T-helper 9 cell (primary cell): ENCODE measurements around the gene MIPOL1.
"Not testable (repeated sequence)": the region's sequence is repeated elsewhere in the genome, so short reads cannot be mapped to it uniquely, and the experiment has no call there.

Source experiments
- DNase-seq: peaks from one replicate; pipeline ENCODE4 v3.0.0-alpha.2; 2020

The MIPOL1 gene

GRCh38 chr14:37187840-37188577 is 9.7 kb upstream of the MIPOL1 start:
- not testable (repeated sequence) for DNase-seq

DNA sequence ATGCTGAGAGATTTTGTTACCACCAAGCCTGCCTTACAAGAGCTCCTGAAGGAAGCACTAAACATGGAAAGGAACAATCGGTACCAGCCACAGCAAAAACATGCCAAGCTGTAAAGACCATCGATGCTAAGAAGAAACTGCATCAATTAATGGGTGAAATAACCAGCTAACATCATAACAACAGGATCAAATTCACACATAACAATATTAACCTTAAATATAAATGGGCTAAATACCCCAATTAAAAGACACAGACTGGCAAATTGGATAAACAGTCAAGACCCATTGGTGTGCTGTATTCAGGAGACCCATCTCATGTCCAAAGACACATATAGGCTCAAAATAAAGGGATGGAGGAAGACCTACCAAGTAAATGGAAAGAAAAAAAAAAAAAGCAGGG is 8.0 kb upstream of the MIPOL1 start:
- DNase-seq: not testable (repeated sequence)

DNA sequence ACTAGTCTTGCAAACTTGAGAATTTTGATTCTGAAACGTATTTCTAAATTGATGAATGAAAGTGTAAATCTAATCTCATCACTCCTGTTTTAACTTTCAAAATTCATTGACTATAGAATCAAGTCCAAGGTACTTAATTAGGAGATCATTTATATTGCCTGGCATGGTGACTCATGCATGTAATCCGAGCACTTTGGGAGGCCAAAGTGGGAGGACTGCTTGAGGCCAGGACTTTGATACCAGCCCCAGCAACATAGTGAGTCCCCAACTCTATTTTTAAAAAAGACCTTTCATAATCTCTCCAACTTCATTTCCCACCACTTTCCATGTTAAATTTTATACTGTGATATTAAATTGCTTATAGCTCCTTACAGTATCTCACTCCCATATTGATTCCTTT is 3.0 kb upstream of the MIPOL1 start:
- no peak for DNase-seq

DNA sequence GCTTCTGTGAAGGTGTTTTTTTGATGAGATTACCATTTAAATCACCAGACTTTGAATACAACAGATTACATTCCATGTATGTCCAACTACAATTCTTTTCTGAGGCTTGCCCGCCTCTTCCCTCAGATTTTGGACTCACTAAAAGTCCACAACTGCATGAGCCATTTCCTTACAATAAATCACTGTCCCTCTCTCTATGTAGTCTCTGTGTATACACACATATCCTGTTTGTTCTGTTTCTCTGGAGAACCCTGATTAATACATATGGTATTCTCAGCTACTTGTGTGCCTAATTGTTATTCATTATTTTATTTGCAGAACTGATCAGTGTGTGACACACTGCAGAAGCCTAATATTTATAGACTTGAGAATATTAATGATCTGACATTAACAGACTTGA is 2.4 kb upstream of the MIPOL1 start:
- DNase-seq: no peak

GRCh38 chr14:37196604-37197420 is 925 bp upstream of the MIPOL1 start:
- DNase-seq: no peak

- DNase-seq: no peak
These were observed 499 bp downstream of the MIPOL1 start for GRCh38 chr14:37198273-37198598.

GRCh38 chr14:37198907-37199306 is 1.2 kb downstream of the MIPOL1 start:
- DNase-seq: no peak

DNA sequence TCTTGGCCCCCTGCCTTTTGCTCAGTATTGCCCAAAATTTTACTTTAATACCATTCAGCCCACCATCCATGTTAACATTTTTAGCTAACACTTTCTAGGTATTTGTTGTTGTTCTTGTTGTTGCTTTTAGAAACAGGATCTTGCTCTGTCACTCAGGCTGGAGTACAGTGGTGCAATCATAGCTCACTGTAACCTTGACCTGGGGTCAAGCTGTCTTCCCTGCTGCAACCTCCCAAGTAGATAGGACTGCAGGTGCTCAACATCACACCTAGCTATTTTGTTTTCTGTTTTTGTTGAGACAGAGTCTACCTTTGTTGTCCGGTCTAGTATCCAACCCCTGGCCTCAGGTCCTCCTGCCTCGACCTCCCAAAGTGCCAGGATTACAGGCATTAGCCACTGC is 4.0 kb downstream of the MIPOL1 start:
- no peak for DNase-seq

DNA sequence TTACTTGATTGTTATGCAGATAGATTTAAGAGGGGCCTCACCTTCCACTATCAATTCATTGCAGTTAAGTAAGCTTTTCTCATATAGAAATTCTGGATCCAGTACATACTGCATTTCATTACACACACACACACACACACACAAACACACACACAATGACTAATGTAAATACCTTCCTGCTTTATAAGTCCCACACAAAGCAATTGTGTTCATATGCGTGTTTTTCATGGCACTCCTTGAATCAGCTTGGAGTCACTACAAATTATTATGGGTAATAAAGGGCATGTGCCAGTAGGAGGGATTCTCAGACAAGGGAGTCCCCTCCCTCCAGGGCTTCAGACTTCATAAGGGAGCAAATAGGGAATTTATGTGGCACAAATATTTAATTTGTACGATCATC is 4.5 kb downstream of the MIPOL1 start:
- DNase-seq: no peak

DNA sequence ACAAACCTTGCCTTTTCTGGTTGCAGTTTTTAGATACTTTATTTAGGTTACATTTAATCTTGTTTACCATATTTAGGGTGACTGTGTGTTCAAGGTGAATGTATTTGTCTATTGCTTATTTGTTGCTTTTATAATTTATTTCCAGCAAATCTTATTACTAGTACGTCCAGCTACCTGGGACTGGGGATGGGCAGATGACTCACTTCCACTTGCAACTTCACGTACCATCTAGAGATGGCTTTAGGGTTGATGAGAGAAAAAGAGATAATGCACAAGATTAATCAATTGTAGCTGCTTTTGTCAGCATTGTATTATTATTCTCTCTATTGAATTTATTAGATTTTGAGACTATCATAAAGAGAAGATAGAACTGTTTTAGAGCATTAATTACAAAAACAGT is 5.1 kb downstream of the MIPOL1 start:
- DNase-seq: no peak

DNA sequence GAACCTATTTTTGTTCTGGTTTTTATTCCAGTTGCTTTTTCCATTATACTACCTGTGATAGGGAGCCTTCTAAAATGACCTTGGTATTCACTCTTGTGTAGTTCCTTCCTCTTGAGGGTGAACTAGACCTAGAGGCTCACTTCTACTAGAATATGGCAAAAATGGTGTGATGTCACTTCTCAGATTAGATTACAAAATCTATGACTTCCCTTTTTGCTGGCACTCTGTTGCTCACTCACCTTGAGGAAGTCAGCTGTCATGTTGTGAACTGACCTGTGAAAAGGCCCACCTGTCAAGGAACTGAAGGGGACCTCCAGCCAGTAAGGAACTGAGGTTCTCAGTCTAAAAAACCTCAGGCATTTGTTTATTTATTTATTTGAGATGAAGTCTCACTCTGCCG is 5.7 kb downstream of the MIPOL1 start:
- no peak for DNase-seq

DNA sequence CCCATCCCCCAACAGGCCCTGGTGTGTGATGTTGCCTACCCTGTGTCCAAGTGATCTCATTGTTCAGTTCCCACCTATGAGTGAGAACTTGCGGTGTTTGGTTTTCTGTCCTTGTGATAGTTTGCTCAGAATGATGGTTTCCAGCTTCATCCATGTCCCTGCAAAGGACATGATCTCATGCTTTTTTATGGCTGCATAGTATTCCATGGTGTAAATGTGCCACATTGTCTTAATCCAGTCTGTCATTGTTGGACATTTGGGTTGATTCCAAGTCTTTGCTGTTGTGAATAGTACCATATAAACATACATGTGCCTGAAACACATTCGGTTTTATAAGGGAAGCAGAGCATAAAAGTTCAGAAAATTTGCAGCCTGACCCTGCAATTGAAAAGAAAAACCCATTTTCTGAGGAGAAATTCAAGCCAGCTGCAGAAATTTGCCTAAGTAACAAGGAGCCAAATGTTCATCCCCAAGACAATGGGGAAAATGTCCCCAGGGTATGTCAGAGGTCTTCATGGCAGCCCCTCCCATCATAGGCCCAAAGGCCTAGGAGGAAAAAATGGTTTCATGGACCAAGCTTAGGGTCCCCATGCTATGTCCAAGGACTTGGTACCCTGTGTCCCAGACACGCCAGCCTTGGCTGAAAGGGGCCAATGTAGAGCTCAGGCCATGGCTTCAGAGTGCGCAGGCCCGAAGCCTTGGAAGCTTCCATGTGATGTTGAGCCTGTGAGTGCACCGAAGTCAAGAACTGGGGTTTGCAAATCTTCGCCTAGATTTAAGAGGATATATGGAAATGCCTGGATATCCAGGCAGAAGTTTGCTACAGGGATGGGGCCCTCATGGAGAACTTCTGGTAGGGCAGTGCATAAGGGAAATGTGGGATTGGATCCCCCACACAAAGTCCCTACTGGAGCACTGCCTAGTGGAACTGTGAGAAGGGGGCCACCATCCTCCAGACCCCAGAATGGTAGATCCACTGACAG is 8.2 kb downstream of the MIPOL1 start:
- not testable (repeated sequence) for DNase-seq

DNA sequence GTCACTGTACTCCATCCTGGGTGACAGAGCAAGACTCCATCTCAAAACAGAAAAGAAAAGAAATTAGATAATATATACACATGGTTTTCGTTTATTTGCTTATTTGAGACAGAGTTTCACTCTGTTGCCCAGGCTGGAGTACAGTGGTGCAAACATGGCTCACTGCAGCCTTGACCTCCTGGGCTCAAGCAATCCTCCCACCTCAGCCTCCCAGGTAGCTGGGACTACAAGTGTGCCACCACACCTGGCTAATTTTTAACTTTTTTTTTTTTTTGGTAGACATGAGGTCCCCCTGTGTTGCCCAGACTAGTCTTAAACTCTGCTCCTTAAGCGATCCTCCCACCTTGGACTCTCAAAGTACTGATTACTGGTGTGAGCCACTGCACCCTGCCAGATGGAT is 11.9 kb downstream of the MIPOL1 start:
- not testable (repeated sequence) for DNase-seq

DNA sequence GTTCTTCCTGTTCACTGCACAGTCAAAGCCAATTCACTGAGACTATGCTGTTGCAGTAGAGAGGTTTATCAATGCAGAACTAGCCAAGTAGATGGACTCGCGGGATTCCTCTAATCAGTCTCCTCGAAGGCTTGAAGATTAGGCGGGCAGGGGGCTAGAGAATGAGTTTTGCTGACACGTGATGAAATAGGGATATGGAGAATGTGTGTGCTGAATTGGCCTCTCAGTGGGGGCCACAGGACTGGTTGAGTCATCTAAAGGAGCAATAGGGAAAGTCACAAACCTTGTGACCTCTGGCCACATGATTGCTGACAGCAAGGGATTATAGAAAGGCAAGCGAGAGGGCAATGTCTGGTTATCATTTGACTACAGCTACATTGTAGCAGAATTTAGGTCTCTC is 12.7 kb downstream of the MIPOL1 start:
- no peak for DNase-seq

DNA sequence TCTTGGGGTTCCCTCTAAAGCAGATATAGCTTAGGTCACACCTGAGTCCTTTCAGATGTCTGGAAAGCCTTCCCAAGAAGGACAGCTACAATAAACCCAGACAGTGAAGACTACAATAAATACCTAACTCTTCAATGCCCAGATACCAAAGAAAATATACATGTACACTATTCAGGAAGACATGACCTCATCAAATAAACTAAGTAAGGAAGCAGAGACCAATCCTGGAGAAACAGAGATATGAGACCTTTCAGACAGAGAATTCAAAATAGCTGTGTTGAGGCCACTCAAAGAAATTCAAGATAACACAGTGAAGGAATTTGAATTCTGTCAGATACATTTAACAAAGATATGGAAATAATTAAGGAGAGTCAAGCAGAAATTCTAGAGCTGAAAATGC is 15.3 kb downstream of the MIPOL1 start:
- DNase-seq: no peak

GRCh38 chr14:37215345-37215744 is 17.6 kb downstream of the MIPOL1 start:
- DNase-seq: no peak

- no peak for DNase-seq
These were observed 23.3 kb downstream of the MIPOL1 start for GRCh38 chr14:37221073-37221472.

DNA sequence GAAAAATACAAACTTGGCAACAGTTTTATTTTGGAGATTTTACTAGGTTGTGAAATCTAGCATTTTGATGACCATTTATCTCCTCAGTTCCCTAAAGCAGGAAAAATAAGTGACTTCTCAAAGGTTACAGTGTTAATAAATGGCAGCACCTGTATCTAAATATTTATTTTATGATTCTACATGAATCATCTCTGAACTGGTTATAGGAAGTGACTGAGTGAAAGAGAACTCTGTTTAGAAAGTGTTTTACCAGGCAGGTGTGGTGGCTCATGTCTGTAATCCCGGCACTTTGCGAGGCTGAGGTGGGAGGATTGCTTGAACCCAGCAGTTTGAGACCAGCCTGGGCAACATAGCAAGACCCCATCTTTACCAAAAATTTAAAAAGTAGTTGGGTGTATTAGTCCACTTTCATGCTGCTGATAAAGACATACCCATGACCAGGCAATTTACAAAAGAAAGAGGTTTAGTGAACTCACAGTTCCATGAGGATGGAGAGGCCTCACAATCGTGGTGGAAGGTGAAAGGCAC is 26.3 kb downstream of the MIPOL1 start:
- no peak for DNase-seq

- not testable (repeated sequence) for DNase-seq
These were observed 27.9 kb downstream of the MIPOL1 start for GRCh38 chr14:37225668-37226067.

- no peak for DNase-seq
These were observed 32.9 kb downstream of the MIPOL1 start for GRCh38 chr14:37230551-37231194.

- DNase-seq: no peak
These were observed 35.3 kb downstream of the MIPOL1 start for GRCh38 chr14:37232907-37233481.

- DNase-seq: no peak
These were observed 36.5 kb downstream of the MIPOL1 start for GRCh38 chr14:37234222-37234621.
